WTC11 (cell line): ENCODE measurements around the gene MAPK8IP1. TPM values are rescaled to one million over a fixed set of nuclear protein-coding genes. Genes with fewer than 3 reads are reported as not detected.

ENCODE experiments used
- ATAC-seq: fragments of 200-7000 bp; cut with Tn5 transposase; 2 replicates; pipeline ENCODE4 v1.10.0; 2021; ENCODE audit warnings: mild to moderate bottlenecking, moderate library complexity
- CTCF ChIA-PET: fragments of 300-600 bp; sonication (Branson Sonifier 250); formaldehyde crosslinking; loops from one replicate; lab custom pipeline; 2021; ENCODE audit warnings: antibody characterized with exemption; lab: Charles Lee
- POLR2A ChIA-PET: fragments of 350-600 bp; sonication (Branson Sonifier 250); formaldehyde crosslinking; loops from one replicate; lab custom pipeline; 2021; ENCODE audit warnings: antibody characterized with exemption; lab: Charles Lee
- DNase-seq: peaks from one replicate; pipeline ENCODE4 v3.0.0; 2021; ENCODE audit warnings: low spot score
- H3K27ac Mint-ChIP-seq: 2 replicates; pipeline ENCODE4 v1.8.0; 2021; ENCODE audit warnings: mixed read lengths
- H3K27me3 Mint-ChIP-seq: 2 replicates; pipeline ENCODE4 v1.8.0; 2021; ENCODE audit warnings: low read depth, mild to moderate bottlenecking, moderate library complexity, mixed read lengths
- H3K36me3 Mint-ChIP-seq: 2 replicates; pipeline ENCODE4 v1.8.0; 2021; ENCODE audit warnings: mixed read lengths
- H3K4me1 Mint-ChIP-seq: 2 replicates; pipeline ENCODE4 v1.8.0; 2022; ENCODE audit warnings: mixed read lengths
- H3K4me3 Mint-ChIP-seq: 2 replicates; pipeline ENCODE4 v1.8.0; 2021; ENCODE audit warnings: mild to moderate bottlenecking, moderate library complexity, mixed read lengths
- H3K9me3 Mint-ChIP-seq: 2 replicates; pipeline ENCODE4 v1.8.0; 2021; ENCODE audit warnings: mixed read lengths
- CREM ChIP-seq: sonication (generic); formaldehyde crosslinking; IDR thresholded peaks from 2 replicates; pipeline ENCODE4 v1.8.1; 2022; ENCODE audit warnings: mild to moderate bottlenecking, missing genetic modification reagents, moderate library complexity
- ELF4 ChIP-seq: sonication (generic); formaldehyde crosslinking; IDR thresholded peaks from 2 replicates; pipeline ENCODE4 v1.8.1; 2022; ENCODE audit warnings: low read depth, mild to moderate bottlenecking, moderate library complexity, missing genetic modification reagents
- ETV6 ChIP-seq: sonication (generic); formaldehyde crosslinking; IDR thresholded peaks from 2 replicates; pipeline ENCODE4 v1.8.1; 2022; ENCODE audit warnings: mild to moderate bottlenecking, missing genetic modification reagents
- FOXK1 ChIP-seq: sonication (generic); formaldehyde crosslinking; IDR thresholded peaks from 2 replicates; pipeline ENCODE4 v1.8.0; 2022; ENCODE audit warnings: mild to moderate bottlenecking, moderate library complexity, missing genetic modification reagents
- FOXP4 ChIP-seq: sonication (generic); formaldehyde crosslinking; IDR thresholded peaks from 2 replicates; pipeline ENCODE4 v1.8.0; 2022; ENCODE audit warnings: mild to moderate bottlenecking, missing genetic modification reagents
- GABPB1 ChIP-seq: sonication (generic); formaldehyde crosslinking; IDR thresholded peaks from 2 replicates; pipeline ENCODE4 v1.8.1; 2023; ENCODE audit warnings: mild to moderate bottlenecking, missing genetic modification reagents
- GTF2I ChIP-seq: fragments of 250-450 bp; sonication (Bioruptor Pico); conservative IDR thresholded peaks from 2 replicates; pipeline ENCODE4 v1.4.0; 2021; ENCODE audit warnings: mild to moderate bottlenecking
- IRF1 ChIP-seq: sonication (generic); formaldehyde crosslinking; IDR thresholded peaks from 2 replicates; pipeline ENCODE4 v1.8.0; 2023; ENCODE audit warnings: missing genetic modification reagents
- KAT7 ChIP-seq: sonication (generic); formaldehyde crosslinking; IDR thresholded peaks from 2 replicates; pipeline ENCODE4 v1.8.1; 2023; ENCODE audit warnings: missing genetic modification reagents, mild to moderate bottlenecking, borderline replicate concordance
- NFE2L1 ChIP-seq: sonication (generic); formaldehyde crosslinking; IDR thresholded peaks from 2 replicates; pipeline ENCODE4 v1.8.1; 2023; ENCODE audit warnings: missing genetic modification reagents
- RELA ChIP-seq: sonication (generic); formaldehyde crosslinking; IDR thresholded peaks from 2 replicates; pipeline ENCODE4 v1.8.1; 2022; ENCODE audit warnings: missing genetic modification reagents, mild to moderate bottlenecking, borderline replicate concordance
- TCF7 ChIP-seq: sonication (generic); formaldehyde crosslinking; IDR thresholded peaks from 2 replicates; pipeline ENCODE4 v1.8.0; 2022; ENCODE audit warnings: mild to moderate bottlenecking, low read depth, missing genetic modification reagents, moderate library complexity
- ZBTB43 ChIP-seq: sonication (generic); formaldehyde crosslinking; IDR thresholded peaks from 2 replicates; pipeline ENCODE4 v1.8.1; 2023; ENCODE audit warnings: mild to moderate bottlenecking, missing genetic modification reagents
- ZNF232 ChIP-seq: sonication (generic); formaldehyde crosslinking; IDR thresholded peaks from 2 replicates; pipeline ENCODE4 v1.8.0; 2022; ENCODE audit warnings: mild to moderate bottlenecking, missing genetic modification reagents
- ZNF396 ChIP-seq: fragments of 250-450 bp; sonication (Bioruptor Pico); IDR thresholded peaks from 2 replicates; pipeline ENCODE4 v1.8.0; 2021; ENCODE audit warnings: mild to moderate bottlenecking, moderate library complexity, borderline replicate concordance
- ZNF425 ChIP-seq: fragments of 250-450 bp; sonication (Bioruptor Pico); conservative IDR thresholded peaks from 2 replicates; pipeline ENCODE4 v1.9.0; 2021; ENCODE audit warnings: mild to moderate bottlenecking
- ZNF532 ChIP-seq: fragments of 250-450 bp; sonication (Bioruptor Pico); IDR thresholded peaks from 2 replicates; pipeline ENCODE4 v1.9.0; 2021; ENCODE audit warnings: mild to moderate bottlenecking, borderline replicate concordance
- total RNA-seq: library from RNA; stranded (reverse); gene quantifications from 3 replicates; pipeline ENCODE4 v1.2.3, GENCODE V29; 2021
- TF ChIP-seq, protein P1 (sequence below): sonication (generic); formaldehyde crosslinking; IDR thresholded peaks from 2 replicates; pipeline ENCODE4 v1.8.1; 2023; ENCODE audit warnings: mild to moderate bottlenecking, missing genetic modification reagents, moderate library complexity
- TF ChIP-seq, protein P2 (sequence below): fragments of 250-450 bp; sonication (Bioruptor Pico); IDR thresholded peaks from 2 replicates; pipeline ENCODE4 v1.9.0; 2021; ENCODE audit warnings: mild to moderate bottlenecking
- TF ChIP-seq, protein P3 (sequence below): sonication (generic); formaldehyde crosslinking; IDR thresholded peaks from 2 replicates; pipeline ENCODE4 v1.8.1; 2022; ENCODE audit warnings: missing genetic modification reagents, borderline replicate concordance

MAPK8IP1 gene
- total RNA-seq, 1 experiment from 2014 or later = 34.1 TPM

DNA sequence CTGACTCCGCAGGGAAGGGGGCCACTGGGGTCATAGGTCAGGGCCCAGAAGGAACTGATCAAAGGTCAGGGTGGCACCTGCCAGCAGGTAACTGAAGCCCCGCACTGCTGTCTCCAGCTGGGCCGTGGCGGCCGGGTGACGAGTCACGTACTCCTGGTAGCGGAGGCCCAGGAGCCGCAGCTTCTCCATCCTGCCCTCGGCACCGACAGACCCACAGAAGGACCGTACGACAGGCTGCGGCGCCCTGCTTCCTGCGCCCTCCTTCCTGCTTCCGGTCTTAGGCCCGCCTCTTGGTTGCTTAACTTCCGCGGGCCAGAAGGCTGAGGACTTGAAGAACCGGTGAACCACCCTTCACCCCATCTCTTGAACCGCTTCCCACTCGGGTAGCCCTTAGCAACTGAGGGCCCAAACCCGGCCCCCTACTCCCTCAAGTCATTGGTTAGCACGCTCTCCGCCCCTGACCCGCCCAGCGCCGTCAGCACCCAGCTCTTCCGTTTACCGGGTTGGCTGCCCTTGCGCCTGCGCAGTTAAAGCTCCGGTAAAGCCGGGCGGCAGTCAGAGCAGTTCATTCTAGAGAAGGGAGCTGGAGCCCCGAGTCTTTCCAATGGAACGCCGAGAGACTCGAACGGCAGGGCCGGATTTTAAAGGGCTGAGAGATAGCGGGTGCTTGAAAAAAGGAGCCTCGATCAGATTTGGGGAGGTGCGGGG, 32.3 kb downstream of the MAPK8IP1 start, which contains the start of gene PEX16 (continued):
- no peak for TF ChIP-seq ZBTB43 (CRISPR knock-in tag)
- no peak for TF ChIP-seq ZNF396 (CRISPR knock-in tag)
- 0 out of 2 replicates have a peak, but pooled peaks have one; percentile 12 for TF ChIP-seq KAT7 (CRISPR knock-in tag)
- 0 out of 2 replicates have a peak, but pooled peaks have one; percentile 27 for TF ChIP-seq CREM (CRISPR knock-in tag)
- TF ChIP-seq, protein P1, sequence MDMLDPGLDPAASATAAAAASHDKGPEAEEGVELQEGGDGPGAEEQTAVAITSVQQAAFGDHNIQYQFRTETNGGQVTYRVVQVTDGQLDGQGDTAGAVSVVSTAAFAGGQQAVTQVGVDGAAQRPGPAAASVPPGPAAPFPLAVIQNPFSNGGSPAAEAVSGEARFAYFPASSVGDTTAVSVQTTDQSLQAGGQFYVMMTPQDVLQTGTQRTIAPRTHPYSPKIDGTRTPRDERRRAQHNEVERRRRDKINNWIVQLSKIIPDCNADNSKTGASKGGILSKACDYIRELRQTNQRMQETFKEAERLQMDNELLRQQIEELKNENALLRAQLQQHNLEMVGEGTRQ = no peak
- TF ChIP-seq ZNF232 (CRISPR knock-in tag) = 0 out of 2 replicates have a peak, but pooled peaks have one; percentile 56
- TF ChIP-seq GABPB1 (CRISPR knock-in tag) = peak; percentile 51; the same call in 1 of the 2 replicates
- no peak for TF ChIP-seq GTF2I (CRISPR knock-in tag)
- TF ChIP-seq FOXP4 (CRISPR knock-in tag) = no peak
- TF ChIP-seq, all 79 proteins: peak for 9

DNA sequence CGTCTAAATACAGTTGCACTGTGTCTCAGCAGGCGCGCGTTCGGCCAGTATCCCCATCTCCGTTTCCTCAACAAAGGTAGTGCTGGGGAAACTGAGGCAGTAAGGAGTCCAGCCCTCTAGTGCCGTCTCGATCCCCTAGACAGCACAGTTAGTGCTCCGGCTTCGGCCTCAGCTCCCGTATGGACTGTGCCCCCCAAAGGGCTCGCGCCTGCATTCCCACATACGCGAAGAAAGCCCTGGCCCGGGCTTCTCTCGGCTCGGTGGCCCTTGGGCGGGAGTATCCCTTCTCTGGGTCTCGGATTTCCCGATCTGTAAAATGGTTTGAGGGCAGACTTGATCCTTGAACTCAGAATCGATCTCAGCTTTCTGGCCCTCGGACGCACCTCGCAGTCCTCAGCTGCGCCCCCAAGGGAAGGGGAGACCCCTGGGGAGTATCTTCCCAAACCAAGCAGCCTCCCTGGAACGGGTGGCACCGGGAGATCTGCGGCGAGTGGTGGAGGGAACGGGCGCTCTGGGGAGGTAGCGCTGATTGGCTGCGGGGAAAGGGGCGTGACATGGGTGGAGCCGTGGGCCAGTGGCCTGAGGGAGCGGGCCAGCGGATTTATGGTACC, 33.0 kb downstream of the MAPK8IP1 start:
- Mint-ChIP-seq H3K4me1 (peaks cover 32% of the 10 kb centered on the region), H3K4me3 (peak overlapping the region; percentile 93), H3K9me3 (no peaks in the 10 kb centered on the region), H3K27ac (peak overlapping the region; percentile 96), H3K36me3 (peaks cover 3% of the 10 kb centered on the region; the same call in 1 of the 2 replicates), H3K27me3 (peaks cover 2% of the 10 kb centered on the region; the same call in 1 of the 2 replicates)
- CTCF ChIA-PET = interaction anchor here (0.9 to 1.7 kb wide), 9 partner anchors 19 to 147 kb away, joined by 3 to 17 read pairs (median 4); partner anchors contain the start of gene CRY2
- POLR2A ChIA-PET = interaction anchor here (0.7 to 1.7 kb wide), 9 partner anchors 12 to 325 kb away, joined by 3 to 8 read pairs (median 4); no protein-coding TSS in a partner anchor
- DNase-seq (peak; percentile 80), ATAC-seq (peak; percentile 23)
- TF ChIP-seq NFE2L1 (no peak), TCF7 (CRISPR knock-in tag) (no peak), FOXK1 (CRISPR knock-in tag) (0 out of 2 replicates have a peak, but pooled peaks have one; percentile 51), RELA (CRISPR knock-in tag) (no peak), ETV6 (0 out of 2 replicates have a peak, but pooled peaks have one; percentile 41), ZNF425 (CRISPR knock-in tag) (no peak), ZNF532 (no peak), IRF1 (CRISPR knock-in tag) (no peak), ELF4 (CRISPR knock-in tag) (no peak)
- TF ChIP-seq, protein P2, sequence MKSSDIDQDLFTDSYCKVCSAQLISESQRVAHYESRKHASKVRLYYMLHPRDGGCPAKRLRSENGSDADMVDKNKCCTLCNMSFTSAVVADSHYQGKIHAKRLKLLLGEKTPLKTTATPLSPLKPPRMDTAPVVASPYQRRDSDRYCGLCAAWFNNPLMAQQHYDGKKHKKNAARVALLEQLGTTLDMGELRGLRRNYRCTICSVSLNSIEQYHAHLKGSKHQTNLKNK = no peak
- TF ChIP-seq, protein P3, sequence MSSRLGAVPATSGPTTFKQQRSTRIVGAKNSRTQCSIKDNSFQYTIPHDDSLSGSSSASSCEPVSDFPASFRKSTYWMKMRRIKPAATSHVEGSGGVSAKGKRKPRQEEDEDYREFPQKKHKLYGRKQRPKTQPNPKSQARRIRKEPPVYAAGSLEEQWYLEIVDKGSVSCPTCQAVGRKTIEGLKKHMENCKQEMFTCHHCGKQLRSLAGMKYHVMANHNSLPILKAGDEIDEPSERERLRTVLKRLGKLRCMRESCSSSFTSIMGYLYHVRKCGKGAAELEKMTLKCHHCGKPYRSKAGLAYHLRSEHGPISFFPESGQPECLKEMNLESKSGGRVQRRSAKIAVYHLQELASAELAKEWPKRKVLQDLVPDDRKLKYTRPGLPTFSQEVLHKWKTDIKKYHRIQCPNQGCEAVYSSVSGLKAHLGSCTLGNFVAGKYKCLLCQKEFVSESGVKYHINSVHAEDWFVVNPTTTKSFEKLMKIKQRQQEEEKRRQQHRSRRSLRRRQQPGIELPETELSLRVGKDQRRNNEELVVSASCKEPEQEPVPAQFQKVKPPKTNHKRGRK = no peak
